DND-41 (cell line): ENCODE results near the gene ARHGEF16.

Experiments used
- ATAC-seq: fragments of 200-7000 bp; cut with Tn5 transposase; 3 replicates; pipeline ENCODE4 v1.9.1; 2021; ENCODE audit warnings: low read depth; ENCODE audit not compliant: insufficient read depth
- DNase-seq: peaks from one replicate; pipeline ENCODE4 v3.0.0-alpha.2; 2020
- H2AFZ ChIP-seq: 2 replicates; pipeline ENCODE4 v1.6.0; 2012; ENCODE audit warnings: low read depth, low read length
- H3K27ac ChIP-seq: 2 replicates; pipeline ENCODE4 v1.5.1; 2012; ENCODE audit warnings: low read length, inconsistent platforms
- H3K27me3 ChIP-seq: fragments of 200-600 bp; sonication (generic); 2 replicates; pipeline ENCODE4 v1.6.0; 2012; ENCODE audit warnings: low read length, mild to moderate bottlenecking, inconsistent platforms; ENCODE audit not compliant: insufficient read depth, poor library complexity
- H3K36me3 ChIP-seq: 2 replicates; pipeline ENCODE4 v1.5.1; 2012; ENCODE audit warnings: low read length, inconsistent platforms; ENCODE audit not compliant: insufficient read depth
- H3K4me1 ChIP-seq: 2 replicates; pipeline ENCODE4 v1.5.1; 2012; ENCODE audit warnings: mild to moderate bottlenecking, low read length; ENCODE audit not compliant: insufficient read depth
- H3K4me2 ChIP-seq: 2 replicates; pipeline ENCODE4 v1.6.0; 2012; ENCODE audit warnings: mild to moderate bottlenecking, moderate library complexity, low read length, inconsistent platforms; ENCODE audit not compliant: insufficient read depth
- H3K4me3 ChIP-seq, 2 experiments: fragments of 200-600 bp in 1 of 2; shearing (Covaris generic) in 1 of 2; 2 replicates each; pipeline ENCODE4 v1.5.1; 2012 to 2016; ENCODE audit warnings: inconsistent platforms in 2 of 2, low read length in 2 of 2, mild to moderate bottlenecking in 2 of 2, low read depth in 1 of 2, moderate library complexity in 1 of 2
- H3K79me2 ChIP-seq: 2 replicates; pipeline ENCODE4 v1.6.0; 2012; ENCODE audit warnings: low read length, inconsistent platforms; ENCODE audit not compliant: insufficient read depth
- H3K9ac ChIP-seq: 2 replicates; pipeline ENCODE4 v1.6.0; 2012; ENCODE audit warnings: low read depth, mild to moderate bottlenecking, inconsistent platforms, low read length, moderate library complexity
- H3K9me3 ChIP-seq: 2 replicates; pipeline ENCODE4 v1.5.1; 2012; ENCODE audit warnings: low read length, moderate library complexity, mild to moderate bottlenecking, inconsistent platforms; ENCODE audit not compliant: insufficient read depth, severe bottlenecking
- H4K20me1 ChIP-seq: 2 replicates; pipeline ENCODE4 v1.6.0; 2012; ENCODE audit warnings: low read length; ENCODE audit not compliant: insufficient read depth
- CTCF ChIP-seq: IDR thresholded peaks from 2 replicates; pipeline ENCODE4 v1.5.1; 2012; ENCODE audit warnings: borderline replicate concordance, low read length, moderate library complexity, mild to moderate bottlenecking; ENCODE audit not compliant: poor library complexity, severe bottlenecking; ENCODE audit errors: extremely low read depth
- EZH2 ChIP-seq: IDR thresholded peaks from 3 replicates; pipeline ENCODE4 v1.6.1; 2012; ENCODE audit warnings: borderline replicate concordance, low read depth, mild to moderate bottlenecking, moderate library complexity, low read length, inconsistent platforms; ENCODE audit not compliant: severe bottlenecking

Gene ARHGEF16

GRCh38 chr1:3412376-3412775 lies 42.1 kb upstream of the ARHGEF16 start:
- H3K27me3 ChIP-seq: no peaks in the 10 kb centered on the region
- no peaks in the 10 kb centered on the region for H3K79me2 ChIP-seq
- H3K4me3 ChIP-seq: no peak overlapping the region
- no peak for TF ChIP-seq CTCF
- no peak for TF ChIP-seq EZH2
- DNase-seq (no peak), ATAC-seq (no peak)
- no peak overlapping the region for H3K27ac ChIP-seq
- H3K36me3 ChIP-seq: no peaks in the 10 kb centered on the region
- no peaks in the 10 kb centered on the region for H3K4me1 ChIP-seq
- no peak overlapping the region for H3K9ac ChIP-seq
- H3K9me3 ChIP-seq: no peaks in the 10 kb centered on the region
- no peaks in the 10 kb centered on the region for H4K20me1 ChIP-seq
- H2AFZ ChIP-seq: no peak overlapping the region
- H3K4me2 ChIP-seq: no peak overlapping the region

- no peaks in the 10 kb centered on the region for H3K9me3 ChIP-seq
- H3K79me2 ChIP-seq: no peaks in the 10 kb centered on the region
- DNase-seq: no peak
- H3K27me3 ChIP-seq: no peaks in the 10 kb centered on the region
- no peak for TF ChIP-seq CTCF
- TF ChIP-seq EZH2: no peak
- no peak for ATAC-seq
- H3K9ac ChIP-seq: no peak overlapping the region
- no peak overlapping the region for H3K4me2 ChIP-seq
- H3K36me3 ChIP-seq: no peaks in the 10 kb centered on the region
- H3K4me1 ChIP-seq: no peaks in the 10 kb centered on the region
- H4K20me1 ChIP-seq: no peaks in the 10 kb centered on the region
- H3K27ac ChIP-seq: no peak overlapping the region
- H2AFZ ChIP-seq: no peak overlapping the region
- no peak overlapping the region for H3K4me3 ChIP-seq
Measured at GRCh38 chr1:3413975-3414710, 40.3 kb upstream of the ARHGEF16 start.

GRCh38 chr1:3415260-3416090 lies 39.0 kb upstream of the ARHGEF16 start:
- TF ChIP-seq CTCF: no peak
- no peak for TF ChIP-seq EZH2
- Histone ChIP-seq H3K27me3 (no peaks in the 10 kb centered on the region), H2AFZ (no peak overlapping the region), H3K9ac (no peak overlapping the region), H3K4me1 (no peaks in the 10 kb centered on the region), H3K27ac (no peak overlapping the region), H4K20me1 (0 out of 2 replicates have a peak, but pooled peaks cover 4% of the 10 kb centered on the region), H3K79me2 (no peaks in the 10 kb centered on the region), H3K9me3 (no peaks in the 10 kb centered on the region), H3K36me3 (no peaks in the 10 kb centered on the region), H3K4me2 (no peak overlapping the region), H3K4me3 (no peak overlapping the region)
- DNase-seq: no peak
- ATAC-seq: no peak
